RWPE1 (cell line): ENCODE data around the gene NDUFB10.

Source experiments
- CTCF ChIA-PET: fragments of 350-600 bp; sonication (Branson Sonifier 250); formaldehyde crosslinking; extraction: SDS; loops from one replicate; lab custom pipeline; 2021; lab: Yijun Ruan, JAX
- POLR2A ChIA-PET: fragments of 400-600 bp; formaldehyde crosslinking; extraction: SDS; loops from one replicate; lab custom pipeline; 2020; ENCODE audit warnings: antibody characterized with exemption; ENCODE audit not compliant: low non-redundant PET; lab: Yijun Ruan, JAX
- DNase-seq: peaks from one replicate; pipeline ENCODE4 v3.0.0; 2012; ENCODE audit warnings: low spot score
- H3K27ac ChIP-seq: fragments of 450-650 bp; 2 replicates; pipeline ENCODE4 v1.5.1; 2017
- CTCF ChIP-seq: fragments of 450-650 bp; conservative IDR thresholded peaks from 2 replicates; pipeline ENCODE4 v1.5.1; 2017; ENCODE audit warnings: low read depth, mild to moderate bottlenecking

Gene NDUFB10

GRCh38 chr16:1980030-1980769 is 20.9 kb downstream of the NDUFB10 start:
- H3K27ac ChIP-seq = peak overlapping the region; percentile 74
- no peak for DNase-seq
- ChIA-PET POLR2A (no interaction called here), CTCF (no interaction called here)
- no peak for TF ChIP-seq CTCF

GRCh38 chr16:1980770-1981087 is 21.4 kb downstream of the NDUFB10 start:
- DNase-seq = no peak
- no peak for TF ChIP-seq CTCF
- ChIA-PET CTCF (no interaction called here), POLR2A (interaction anchor here (0.6 kb wide), 1 partner anchor 37 kb away, joined by 3 read pairs; no protein-coding TSS in a partner anchor)
- no peak overlapping the region; the same call in 1 of the 2 replicates for H3K27ac ChIP-seq

- no peak for TF ChIP-seq CTCF
- H3K27ac ChIP-seq = peak within 1 kb of the TSS; percentile 74
- no peak for DNase-seq
- ChIA-PET CTCF (interaction anchor here (0.6 kb wide), 1 partner anchor 491 kb away, joined by 3 read pairs; no protein-coding TSS in a partner anchor), POLR2A (interaction anchor here (0.6 kb wide), 2 partner anchors 36 to 37 kb away, joined by 3 to 5 read pairs; no protein-coding TSS in a partner anchor)
These were observed 22.1 kb downstream of the NDUFB10 start, which contains the start of gene NOXO1 for GRCh38 chr16:1981398-1981836. Gene NOXO1, minus strand, starts transcription at chr16:1981469. Its CDS starts 290 bp downstream, at chr16:1981179.

- ChIA-PET CTCF (interaction anchor here (0.7 kb wide), 1 partner anchor 21 kb away, joined by 3 read pairs; no protein-coding TSS in a partner anchor), POLR2A (no interaction called here)
- DNase-seq = no peak
- TF ChIP-seq CTCF = no peak
- peak overlapping the region; percentile 49 for H3K27ac ChIP-seq
These were observed 22.7 kb downstream of the NDUFB10 start for GRCh38 chr16:1982013-1982433.

- CTCF ChIA-PET = interaction anchor here (0.7 kb wide), 1 partner anchor 20 kb away, joined by 3 read pairs; no protein-coding TSS in a partner anchor
- no peak for DNase-seq
- H3K27ac ChIP-seq = peak overlapping the region; percentile 73
- TF ChIP-seq CTCF = no peak
- POLR2A ChIA-PET = no interaction called here
These were observed 23.7 kb downstream of the NDUFB10 start for GRCh38 chr16:1982991-1983543.

GRCh38 chr16:1983544-1984346 is 24.4 kb downstream of the NDUFB10 start, which contains the start of gene GFER:
Gene GFER, plus strand, starts transcription at chr16:1984193. Its CDS starts 26 bp downstream, at chr16:1984219.
- H3K27ac ChIP-seq = peak within 1 kb of the TSS; percentile 73
- peak; percentile 93 for DNase-seq
- peak; percentile 40 for TF ChIP-seq CTCF
- CTCF ChIA-PET = interaction anchor here (0.6 to 1.6 kb wide), 3 partner anchors 39 to 1201 kb away, joined by 3 to 4 read pairs (median 3); no protein-coding TSS in a partner anchor
- POLR2A ChIA-PET = interaction anchor here (0.6 to 0.7 kb wide), 2 partner anchors 18 to 57 kb away, joined by 3 read pairs; no protein-coding TSS in a partner anchor
